Ovary (tissue), 3 donors: Measurements from ENCODE around the gene LIMS1.
"Not testable (repeated sequence)": the region's sequence is repeated elsewhere in the genome, so short reads cannot be mapped to it uniquely, and the experiment has no call there.

Source experiments
- EP300 ChIP-seq: sonication (generic); formaldehyde crosslinking; IDR thresholded peaks from one replicate; pipeline ENCODE4 v1.6.1; 2017; ENCODE audit warnings: antibody characterized with exemption
- POLR2A ChIP-seq: fragments of 450-650 bp; IDR thresholded peaks from one replicate; pipeline ENCODE4 v1.6.1; 2017; ENCODE audit warnings: antibody characterized with exemption, mild to moderate bottlenecking, moderate library complexity
- TF ChIP-seq, protein P1 (sequence below), 3 donors: fragments of 450-650 bp in 2 of 3; fragments of 200-600 bp in 1 of 3; IDR thresholded peaks; one replicate each; pipeline versions ENCODE4 v1.5.1 to v1.8.0; 2016 to 2022; ENCODE audit warnings: antibody characterized with exemption in 3 of 3, mild to moderate bottlenecking in 1 of 3
- donor health status: DM: no; HTN: no; CAD: no.

DNA sequence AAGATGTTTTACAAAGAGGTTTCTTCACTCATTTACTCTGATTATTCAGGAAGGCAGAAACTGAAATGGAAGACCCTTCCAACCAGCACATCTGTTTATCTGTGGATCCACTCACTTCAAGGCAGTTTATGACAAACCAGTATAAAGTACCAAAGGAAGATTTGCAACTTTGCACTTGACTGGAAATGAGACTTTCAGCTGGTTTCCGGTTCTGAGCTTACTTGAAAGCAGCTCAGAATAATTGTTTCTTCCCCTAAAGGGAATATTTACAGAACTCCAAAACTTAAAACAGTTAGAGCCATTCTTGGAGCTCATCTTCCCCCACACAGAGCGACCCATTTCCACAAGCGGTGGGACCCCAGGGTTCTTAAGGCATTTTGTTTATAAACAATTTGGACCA, 129.8 kb downstream of the LIMS1 start:
- TF ChIP-seq, protein P1, sequence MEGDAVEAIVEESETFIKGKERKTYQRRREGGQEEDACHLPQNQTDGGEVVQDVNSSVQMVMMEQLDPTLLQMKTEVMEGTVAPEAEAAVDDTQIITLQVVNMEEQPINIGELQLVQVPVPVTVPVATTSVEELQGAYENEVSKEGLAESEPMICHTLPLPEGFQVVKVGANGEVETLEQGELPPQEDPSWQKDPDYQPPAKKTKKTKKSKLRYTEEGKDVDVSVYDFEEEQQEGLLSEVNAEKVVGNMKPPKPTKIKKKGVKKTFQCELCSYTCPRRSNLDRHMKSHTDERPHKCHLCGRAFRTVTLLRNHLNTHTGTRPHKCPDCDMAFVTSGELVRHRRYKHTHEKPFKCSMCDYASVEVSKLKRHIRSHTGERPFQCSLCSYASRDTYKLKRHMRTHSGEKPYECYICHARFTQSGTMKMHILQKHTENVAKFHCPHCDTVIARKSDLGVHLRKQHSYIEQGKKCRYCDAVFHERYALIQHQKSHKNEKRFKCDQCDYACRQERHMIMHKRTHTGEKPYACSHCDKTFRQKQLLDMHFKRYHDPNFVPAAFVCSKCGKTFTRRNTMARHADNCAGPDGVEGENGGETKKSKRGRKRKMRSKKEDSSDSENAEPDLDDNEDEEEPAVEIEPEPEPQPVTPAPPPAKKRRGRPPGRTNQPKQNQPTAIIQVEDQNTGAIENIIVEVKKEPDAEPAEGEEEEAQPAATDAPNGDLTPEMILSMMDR (IDR thresholded peaks at IDR 0.05), result not testable (repeated sequence)
- TF ChIP-seq POLR2A, EP300: not testable (repeated sequence)
